Smooth muscle cell of the umbilical artery (primary cell): ENCODE results near the gene NUDT7. TPM values are rescaled to one million over a fixed set of nuclear protein-coding genes. Genes with fewer than 3 reads are reported as not detected.

Source experiments
- total RNA-seq: library from RNA; depleted of rRNA; stranded (reverse); fragments of >200 nt; gene quantifications from 2 replicates; pipeline ENCODE4 v1.2.3, GENCODE V29; 2014

NUDT7 gene
- total RNA-seq = 4.4 and 6.2 TPM in 2 replicates

DNA sequence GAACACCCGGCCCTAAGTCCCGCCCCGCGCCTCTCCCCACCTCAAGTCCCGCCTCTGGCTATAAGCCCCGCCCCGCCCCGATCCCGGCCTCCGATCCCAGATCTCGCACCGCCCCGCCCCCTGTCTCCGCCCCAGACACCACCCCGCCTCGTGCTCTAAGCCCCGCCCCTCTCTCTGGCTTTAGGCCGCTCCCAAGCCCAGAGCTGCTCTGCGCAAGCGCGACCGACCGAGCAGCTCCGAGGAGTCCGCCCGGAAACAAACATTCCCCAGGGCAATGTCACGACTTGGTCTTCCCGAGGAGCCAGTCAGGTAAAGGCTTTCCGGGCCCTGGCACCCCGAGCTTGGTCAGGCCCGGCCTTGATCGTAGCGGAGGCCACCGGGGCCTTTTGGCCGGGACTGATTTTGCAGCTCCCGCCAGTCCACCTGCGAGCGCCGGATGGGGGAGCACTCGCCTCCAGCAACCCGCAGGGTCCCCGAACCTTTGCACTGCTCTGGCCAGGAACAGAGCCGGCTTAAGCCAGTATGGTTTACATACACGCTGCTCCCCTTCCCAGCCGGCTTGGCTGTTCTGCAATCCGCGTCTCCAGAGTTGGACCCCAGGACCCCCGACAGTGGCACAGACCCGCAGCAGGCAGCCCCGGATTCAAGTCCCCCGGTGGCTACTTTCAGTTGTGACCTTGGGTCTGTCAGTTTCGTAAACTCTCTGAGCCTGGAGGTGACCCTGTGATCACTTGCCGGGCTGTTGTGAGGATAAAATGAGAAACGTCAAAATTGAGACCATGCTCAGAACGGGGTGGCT is at the start of gene NUDT7:
TSS of gene NUDT7 (plus strand) at position 206 of the 799 bp plus-strand sequence. CDS start at position 275, 69 bp downstream.

DNA sequence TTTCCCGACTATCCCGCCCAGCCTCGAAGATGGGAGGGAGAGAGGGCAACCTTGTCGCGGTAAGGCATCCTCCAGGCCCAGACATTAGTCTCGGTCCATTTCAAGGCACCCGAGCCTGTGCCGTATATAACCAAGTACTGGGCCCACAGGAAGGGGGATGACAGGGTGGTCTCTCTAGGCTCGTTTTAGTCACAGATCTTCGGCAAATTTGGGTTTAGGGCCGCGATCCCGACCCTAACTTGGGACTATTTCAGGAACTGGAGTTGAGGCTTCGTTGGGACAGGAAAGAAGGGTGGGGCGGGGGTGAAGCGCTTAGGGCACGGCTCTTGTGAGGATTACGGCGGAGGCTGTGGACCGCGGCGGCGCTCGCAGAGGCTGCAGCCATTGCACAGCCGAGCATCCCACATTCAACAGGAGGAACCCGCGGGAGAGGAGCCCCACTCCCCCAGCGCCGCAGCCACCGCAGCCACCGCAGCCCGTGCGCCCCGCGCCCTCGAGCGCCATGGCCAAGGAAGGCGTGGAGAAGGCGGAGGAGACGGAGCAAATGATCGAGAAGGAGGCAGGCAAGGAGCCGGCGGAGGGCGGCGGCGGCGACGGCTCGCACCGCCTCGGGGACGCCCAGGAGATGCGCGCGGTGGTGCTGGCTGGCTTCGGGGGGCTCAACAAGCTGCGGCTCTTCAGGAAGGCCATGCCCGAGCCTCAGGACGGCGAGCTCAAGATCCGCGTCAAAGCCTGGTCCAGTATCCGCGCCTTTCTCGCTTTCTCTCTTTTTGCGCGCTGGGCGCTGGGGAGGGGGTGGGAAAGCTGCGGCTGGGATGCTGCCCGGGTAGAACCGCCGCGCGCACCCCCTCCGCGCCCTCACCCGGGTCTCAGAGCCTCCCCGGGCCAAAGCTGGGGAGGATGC is 66.1 kb downstream of the NUDT7 start, which contains the start of gene VAT1L:
TSS of gene VAT1L (plus strand) at position 384 of the 904 bp plus-strand sequence. CDS start at position 503, 119 bp downstream.

Other genes with a start within 250 kb of the NUDT7 start
- 43.1 and 43.9 TPM in 2 replicates for gene VAT1L, start 66.0 kb downstream of the NUDT7 start, total RNA-seq